CD14-positive monocyte (primary cell): ENCODE data around the gene VSIG10L2. TPM values are rescaled to one million over a fixed set of nuclear protein-coding genes. Genes with fewer than 3 reads are reported as not detected.

Experiments used
- DNase-seq, 3 donors: peaks; one replicate each; pipeline ENCODE4 v3.0.0-alpha.2; 2011 to 2022
- H2AFZ ChIP-seq: 2 replicates; pipeline ENCODE4 v1.6.0; 2012; ENCODE audit warnings: mild to moderate bottlenecking, low read depth, low read length, inconsistent platforms; ENCODE audit not compliant: insufficient read depth, poor library complexity, severe bottlenecking
- H3K27ac ChIP-seq, 2 donors: 1 replicate in 1 of 2; 2 replicates in 1 of 2; pipeline ENCODE4 v1.5.1; 2012 to 2013; ENCODE audit warnings: low read length in 2 of 2, control low read depth in 1 of 2, inconsistent platforms in 1 of 2, low read depth in 1 of 2, mild to moderate bottlenecking in 1 of 2
- H3K27me3 ChIP-seq, 2 donors: one replicate each; pipeline versions ENCODE4 v1.6.0 to v1.6.1; 2011 to 2013; ENCODE audit warnings: low read length in 2 of 2; ENCODE audit not compliant: control insufficient read depth in 2 of 2, insufficient read depth in 2 of 2
- H3K36me3 ChIP-seq, 2 donors: replicated peaks in 1 of 2; 1 replicate in 1 of 2; 2 replicates in 1 of 2; pipeline versions ENCODE4 v1.5.1 to v1.6.1; 2012 to 2013; ENCODE audit warnings: low read length in 2 of 2, control low read depth in 1 of 2, inconsistent platforms in 1 of 2, mild to moderate bottlenecking in 1 of 2; ENCODE audit not compliant: insufficient read depth in 2 of 2, control insufficient read depth in 1 of 2
- H3K4me1 ChIP-seq, 2 donors: 1 replicate in 1 of 2; 2 replicates in 1 of 2; pipeline versions ENCODE4 v1.5.1 to v1.6.1; 2012 to 2013; ENCODE audit warnings: low read length in 2 of 2, control low read depth in 1 of 2, inconsistent platforms in 1 of 2, mild to moderate bottlenecking in 1 of 2, moderate library complexity in 1 of 2; ENCODE audit not compliant: insufficient read depth in 2 of 2, control insufficient read depth in 1 of 2
- H3K4me2 ChIP-seq: replicated peaks from 2 replicates; pipeline ENCODE3; 2012; ENCODE audit warnings: low read length, moderate library complexity, mild to moderate bottlenecking; ENCODE audit not compliant: poor library complexity, severe bottlenecking; ENCODE audit errors: extremely low read depth
- H3K4me3 ChIP-seq, 3 experiments: fragments of 200-600 bp in 1 of 3; sonication (generic) in 1 of 3; replicated peaks in 1 of 3; 1 replicate in 2 of 3; 2 replicates in 1 of 3; pipeline ENCODE4 v1.5.1; 2011 to 2013; ENCODE audit warnings: low read length in 3 of 3, mild to moderate bottlenecking in 3 of 3, control low read depth in 2 of 3, low read depth in 2 of 3, inconsistent platforms in 1 of 3, moderate library complexity in 1 of 3
- H3K79me2 ChIP-seq: 2 replicates; pipeline ENCODE4 v1.6.0; 2012; ENCODE audit warnings: mild to moderate bottlenecking, control low read depth, inconsistent platforms, low read length, moderate library complexity; ENCODE audit not compliant: insufficient read depth
- H3K9ac ChIP-seq: 2 replicates; pipeline ENCODE4 v1.6.0; 2017; ENCODE audit warnings: low read length, mild to moderate bottlenecking; ENCODE audit not compliant: insufficient read depth, poor library complexity, severe bottlenecking
- H3K9me3 ChIP-seq, 2 donors: replicated peaks in 1 of 2; 1 replicate in 1 of 2; 2 replicates in 1 of 2; pipeline versions ENCODE4 v1.5.1 to v1.6.1; 2012 to 2013; ENCODE audit warnings: low read length in 2 of 2, control low read depth in 1 of 2; ENCODE audit not compliant: control insufficient read depth in 1 of 2, insufficient read depth in 1 of 2
- H4K20me1 ChIP-seq: 2 replicates; pipeline ENCODE4 v1.6.0; 2012; ENCODE audit warnings: mild to moderate bottlenecking, low read length, control low read depth, moderate library complexity; ENCODE audit not compliant: insufficient read depth
- H3K27ac Mint-ChIP-seq, 7 donors: one replicate each; pipeline ENCODE4 v1.8.0; 2020; ENCODE audit warnings: mild to moderate bottlenecking in 7 of 7, mixed read lengths in 7 of 7, moderate library complexity in 6 of 7, inconsistent platforms in 2 of 7
- H3K27me3 Mint-ChIP-seq, 3 donors: one replicate each; pipeline ENCODE4 v1.8.0; 2021 to 2022; ENCODE audit warnings: low read depth in 3 of 3, mild to moderate bottlenecking in 3 of 3, mixed read lengths in 3 of 3, moderate library complexity in 3 of 3, inconsistent platforms in 1 of 3
- H3K36me3 Mint-ChIP-seq, 2 donors: one replicate each; pipeline ENCODE4 v1.8.0; 2020; ENCODE audit warnings: mixed read lengths in 2 of 2, inconsistent platforms in 1 of 2, mild to moderate bottlenecking in 1 of 2
- H3K4me1 Mint-ChIP-seq: one replicate; pipeline ENCODE4 v1.8.0; 2020; ENCODE audit warnings: mild to moderate bottlenecking, mixed read lengths
- H3K4me3 Mint-ChIP-seq, 2 donors: one replicate each; pipeline ENCODE4 v1.8.0; 2020; ENCODE audit warnings: mild to moderate bottlenecking in 2 of 2, mixed read lengths in 2 of 2, moderate library complexity in 1 of 2
- H3K9me3 Mint-ChIP-seq, 7 donors: one replicate each; pipeline ENCODE4 v1.8.0; 2020 to 2022; ENCODE audit warnings: mixed read lengths in 7 of 7, mild to moderate bottlenecking in 6 of 7, moderate library complexity in 6 of 7, inconsistent platforms in 2 of 7
- CTCF ChIP-seq: fragments of 200-600 bp; IDR thresholded peaks from one replicate; pipeline ENCODE4 v1.8.0; 2022; ENCODE audit warnings: antibody characterized with exemption, mild to moderate bottlenecking
- WGBS: methylation state at CpG from one replicate; pipeline ENCODE4 v1.1.5; 2013; ENCODE audit warnings: missing lambda C conversion rate; ENCODE audit not compliant: insufficient coverage; 5-methylcytosine and 5-hydroxymethylcytosine counted together
- intact Hi-C, 2 donors: fragments of 100-400 bp; cut with micrococcal nuclease; formaldehyde crosslinking; loops; one replicate each; pipeline versions ENCODE4 v1.15.0 to v1.15.1; 2023
- polyA plus RNA-seq, 3 donors: library from polyadenylated mRNA; depleted of rRNA in 1 of 3; unstranded in 2 of 3; stranded (reverse) in 1 of 3; fragments of 300-500 nt in 2 of 3; fragments of >200 nt in 1 of 3; fragmentation: Illumina TruSeq in 2 of 3; gene quantifications; 1 replicate in 2 of 3; 2 replicates in 1 of 3; pipeline ENCODE4 v1.2.3, GENCODE V29; 2012 to 2021

The VSIG10L2 gene
- polyA plus RNA-seq, 3 donors: not detected

DNA sequence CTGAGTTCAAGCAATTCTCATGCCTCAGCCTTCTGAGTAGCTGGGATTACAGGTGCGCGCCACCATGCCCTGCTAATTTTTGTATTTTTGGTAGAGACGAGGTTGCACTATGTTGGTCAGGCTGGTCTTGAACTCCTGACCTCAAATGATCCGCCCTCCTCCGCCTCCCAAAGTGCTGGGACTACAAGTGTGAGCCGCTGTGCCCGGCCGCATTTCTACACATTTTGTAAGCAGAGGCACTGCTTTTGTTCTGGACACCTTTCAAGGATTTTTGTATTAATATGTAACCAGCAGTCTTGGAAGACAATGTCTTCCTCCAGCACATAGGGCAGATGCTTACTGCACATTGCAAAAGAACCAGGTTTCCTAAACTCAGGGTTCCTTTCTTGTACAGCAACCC lies 11.4 kb upstream of the VSIG10L2 start:
- 96% methylated on average over 5 of the region's 8 CpGs for WGBS
- no peak for TF ChIP-seq CTCF
- Histone ChIP-seq H3K9ac (no peak overlapping the region), H3K4me1 (peaks cover 7 to 8% of the 10 kb centered on the region in 2 donors), H3K4me2 (no peak overlapping the region), H3K9me3 (no peaks in the 10 kb centered on the region), H2AFZ (no peak overlapping the region), H3K36me3 (no peaks in the 10 kb centered on the region), H3K4me3 (no peak overlapping the region), H3K27me3 (no peaks in the 10 kb centered on the region), H3K27ac (no peak overlapping the region), H4K20me1 (no peaks in the 10 kb centered on the region), H3K79me2 (no peaks in the 10 kb centered on the region)
- peaks cover 14% of the 10 kb centered on the region for H3K4me1 Mint-ChIP-seq
- no peak for DNase-seq
- peaks cover 1 to 3% (median 2%) of the 10 kb centered on the region in 3 donors for H3K27me3 Mint-ChIP-seq
- no peaks in the 10 kb centered on the region for H3K36me3 Mint-ChIP-seq
- no peak overlapping the region for H3K27ac Mint-ChIP-seq
- no peak overlapping the region for H3K4me3 Mint-ChIP-seq
- intact Hi-C loops: no loop called here
- H3K9me3 Mint-ChIP-seq: peaks cover 0 to 7% (median 0%) of the 10 kb centered on the region in 7 donors

DNA sequence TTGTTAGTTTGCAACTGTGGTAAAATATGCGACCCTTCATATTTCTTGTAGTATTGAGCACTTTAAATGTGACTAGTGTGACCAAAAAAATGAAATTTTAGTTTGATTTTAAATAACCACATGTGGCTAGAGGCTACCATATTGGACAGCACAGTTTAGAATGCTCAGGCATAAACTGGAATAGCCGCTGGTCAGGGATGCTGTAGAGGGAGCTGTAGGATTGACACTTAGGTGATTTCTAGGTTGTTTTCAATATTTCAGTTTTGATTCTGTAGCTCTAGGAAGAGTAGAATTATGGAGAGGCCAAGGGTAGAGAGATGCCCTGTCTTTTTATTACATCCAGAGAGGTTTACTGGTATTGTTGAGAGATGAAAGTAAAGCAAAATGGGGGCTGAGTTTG lies 10.8 kb upstream of the VSIG10L2 start:
- Histone ChIP-seq H3K4me2 (no peak overlapping the region), H3K27ac (no peak overlapping the region), H3K36me3 (no peaks in the 10 kb centered on the region), H2AFZ (no peak overlapping the region), H3K79me2 (no peaks in the 10 kb centered on the region), H3K4me1 (peaks cover 1 to 2% of the 10 kb centered on the region in 2 donors), H3K9ac (no peak overlapping the region), H3K9me3 (no peaks in the 10 kb centered on the region), H4K20me1 (no peaks in the 10 kb centered on the region), H3K27me3 (no peaks in the 10 kb centered on the region), H3K4me3 (no peak overlapping the region)
- 100% methylated on average over 1 of the region's 2 CpGs for WGBS
- Mint-ChIP-seq H3K9me3 (peaks cover 0 to 7% (median 0%) of the 10 kb centered on the region in 7 donors), H3K4me3 (no peak overlapping the region), H3K36me3 (no peaks in the 10 kb centered on the region), H3K4me1 (peaks cover 8% of the 10 kb centered on the region), H3K27me3 (peaks cover 1 to 3% (median 2%) of the 10 kb centered on the region in 3 donors), H3K27ac (no peak overlapping the region)
- no peak for DNase-seq
- no peak for TF ChIP-seq CTCF
- intact Hi-C loops: no loop called here
